Right lobe of liver (tissue), 4 donors: Measurements from ENCODE around the gene POC1A.

Experiments used
- CTCF ChIP-seq, 4 donors: fragments of 200-600 bp in 3 of 4; fragments of 450-650 bp in 1 of 4; IDR thresholded peaks; one replicate each; pipeline versions ENCODE4 v1.5.1 to v1.8.0; 2016 to 2022; ENCODE audit warnings: antibody characterized with exemption in 4 of 4, mild to moderate bottlenecking in 2 of 4
- POLR2A ChIP-seq: fragments of 450-650 bp; IDR thresholded peaks from one replicate; pipeline ENCODE4 v1.6.1; 2017; ENCODE audit warnings: antibody characterized with exemption, mild to moderate bottlenecking
- donor health status: DM: no; HTN: no; CAD: no.
- donor health status: DM: no; HTN: no; CAD: no.
- donor health status: DM: no; HTN: yes; CAD: no.

GRCh38 chr3:52173101-52173500 is 18.9 kb upstream of the POC1A start:
- TF ChIP-seq CTCF (IDR thresholded peaks at IDR 0.05), result no peak
- TF ChIP-seq POLR2A, result no peak
